Islet precursor cell (in vitro differentiated cells): ENCODE data around the gene PLEKHO2.

Experiments
- DNase-seq: peaks from one replicate; pipeline ENCODE4 v3.0.0-alpha.2; 2018

PLEKHO2 gene

GRCh38 chr15:64894395-64895056 is 52.8 kb downstream of the PLEKHO2 start:
- DNase-seq = no peak

GRCh38 chr15:64895285-64896065 is 53.8 kb downstream of the PLEKHO2 start:
- DNase-seq = no peak

GRCh38 chr15:64896371-64897069 is 54.8 kb downstream of the PLEKHO2 start:
- DNase-seq = no peak

DNA sequence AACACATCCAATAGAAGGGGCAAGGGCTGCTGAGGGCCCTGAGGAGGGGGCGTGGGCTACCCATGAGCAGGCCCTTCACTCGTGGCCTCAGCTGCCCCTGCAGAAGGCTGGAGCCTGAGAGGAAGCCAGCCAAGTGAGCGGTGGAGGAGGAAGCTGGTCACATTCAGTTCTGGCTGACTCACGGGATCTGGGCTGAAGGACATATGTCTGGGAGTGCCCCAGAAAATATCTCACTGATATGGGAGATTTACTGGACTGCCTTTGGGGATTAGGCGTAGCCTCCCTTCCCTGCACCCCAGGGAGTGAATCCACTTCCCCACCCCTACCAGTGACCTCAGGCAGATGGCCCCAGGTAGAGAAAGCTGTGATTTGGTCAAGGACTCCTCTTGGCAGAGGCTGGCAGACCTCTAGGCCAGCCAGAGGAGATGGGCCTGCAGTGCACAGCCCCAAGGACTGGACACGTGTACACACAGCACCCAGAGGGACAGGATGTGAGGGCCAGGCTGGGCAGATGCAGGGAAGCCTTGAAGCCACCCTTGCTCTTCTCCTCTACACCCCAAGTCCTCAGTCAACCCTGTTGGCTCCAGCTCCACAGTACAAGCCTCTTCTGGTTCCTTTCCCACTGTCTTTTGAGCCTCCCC is 55.8 kb downstream of the PLEKHO2 start:
- DNase-seq = peak; percentile 73

- DNase-seq = no peak
These were observed 56.7 kb downstream of the PLEKHO2 start for GRCh38 chr15:64898406-64898805.

- DNase-seq = no peak
These were observed 59.4 kb downstream of the PLEKHO2 start for GRCh38 chr15:64901141-64901540.

DNA sequence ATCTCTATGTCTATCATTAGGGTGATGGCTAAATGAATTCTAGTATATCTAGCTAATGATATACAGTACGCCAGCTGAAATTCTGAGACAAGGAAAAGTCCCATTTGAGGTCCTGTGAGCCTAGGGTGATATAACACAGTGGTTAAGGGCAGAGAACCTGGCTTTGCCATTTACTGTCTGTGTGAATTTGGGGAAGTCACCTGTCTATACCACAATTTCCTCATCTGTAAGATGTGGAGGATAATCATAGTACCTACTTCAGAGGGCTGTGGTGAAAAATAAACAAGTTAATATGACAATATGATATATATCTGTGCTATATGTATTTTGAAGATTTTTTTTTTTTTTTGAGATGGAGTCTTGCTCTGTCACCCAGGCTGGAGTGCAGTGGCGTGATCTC is 60.2 kb downstream of the PLEKHO2 start:
- no peak for DNase-seq

DNA sequence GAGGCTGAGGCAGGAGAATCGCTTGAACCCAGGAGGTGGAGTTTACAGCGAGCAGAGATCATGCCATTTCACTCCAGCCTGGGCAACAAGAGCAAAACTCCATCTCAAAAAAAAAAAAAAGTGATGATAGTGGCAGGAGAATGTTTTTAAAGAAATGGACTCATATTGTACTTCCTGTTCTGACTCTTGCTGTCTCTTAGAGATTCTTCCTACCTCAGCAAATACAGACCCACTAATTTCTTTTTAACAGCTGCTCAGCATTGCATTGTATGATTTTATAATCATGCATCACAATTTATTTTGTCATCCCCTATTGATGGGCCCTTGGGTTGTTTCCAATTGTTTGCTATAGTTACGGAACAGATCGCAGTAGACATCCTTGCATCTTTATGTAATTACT is 61.1 kb downstream of the PLEKHO2 start:
- DNase-seq = no peak

DNA sequence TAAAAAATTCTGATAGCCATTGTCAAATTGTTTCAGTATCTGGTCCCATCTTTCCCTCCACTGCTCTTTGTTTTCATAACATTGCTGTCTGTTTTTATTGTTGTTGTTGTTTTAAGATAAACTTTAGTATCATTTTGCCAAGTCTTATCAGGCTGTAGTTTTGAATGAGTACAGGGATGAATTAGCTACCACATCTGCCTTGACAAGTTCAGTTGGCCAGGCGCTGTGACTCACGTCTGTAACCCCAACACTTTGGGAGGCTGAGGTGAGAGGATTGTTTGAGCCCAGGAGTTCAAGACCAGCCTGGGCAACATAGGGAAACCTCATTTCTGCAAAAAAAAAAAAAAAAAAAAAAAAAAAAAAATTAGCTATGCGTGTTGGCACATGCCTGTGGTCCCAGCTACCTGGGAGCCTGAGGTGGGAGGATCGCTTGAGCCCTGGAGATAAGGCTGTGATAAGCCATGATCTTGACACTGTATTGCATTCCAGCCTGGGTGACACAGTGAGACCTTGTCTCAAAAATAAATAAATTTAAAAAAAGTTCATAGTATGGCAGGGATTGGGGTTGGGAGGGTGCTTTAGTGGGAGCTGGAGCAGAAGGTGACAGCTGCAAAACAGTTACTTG is 61.7 kb downstream of the PLEKHO2 start:
- no peak for DNase-seq

- DNase-seq = no peak
These were observed 62.5 kb downstream of the PLEKHO2 start for GRCh38 chr15:64904189-64904588.

- peak; percentile 97 for DNase-seq
These were observed 63.6 kb downstream of the PLEKHO2 start for GRCh38 chr15:64905119-64905831.

DNA sequence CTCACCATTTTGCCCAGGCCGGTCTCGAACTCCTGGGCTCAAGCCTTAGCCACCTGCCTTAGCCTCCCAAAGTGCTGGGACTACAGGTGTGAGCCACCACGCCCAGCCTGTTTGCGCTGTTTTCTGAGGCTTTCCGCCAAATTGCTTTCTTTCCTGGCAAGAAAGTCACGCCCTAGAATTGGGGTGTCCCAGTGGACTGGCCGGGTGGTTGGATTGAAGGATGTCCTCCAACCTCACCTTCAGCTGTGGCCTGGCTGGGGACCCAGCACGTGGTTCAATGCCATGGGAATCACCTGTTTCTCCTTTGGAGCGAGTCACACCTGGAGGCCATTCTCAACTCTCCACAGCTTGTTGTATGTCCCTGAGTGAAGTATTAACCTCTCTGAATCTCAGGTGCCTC is 64.2 kb downstream of the PLEKHO2 start:
- DNase-seq = no peak

DNA sequence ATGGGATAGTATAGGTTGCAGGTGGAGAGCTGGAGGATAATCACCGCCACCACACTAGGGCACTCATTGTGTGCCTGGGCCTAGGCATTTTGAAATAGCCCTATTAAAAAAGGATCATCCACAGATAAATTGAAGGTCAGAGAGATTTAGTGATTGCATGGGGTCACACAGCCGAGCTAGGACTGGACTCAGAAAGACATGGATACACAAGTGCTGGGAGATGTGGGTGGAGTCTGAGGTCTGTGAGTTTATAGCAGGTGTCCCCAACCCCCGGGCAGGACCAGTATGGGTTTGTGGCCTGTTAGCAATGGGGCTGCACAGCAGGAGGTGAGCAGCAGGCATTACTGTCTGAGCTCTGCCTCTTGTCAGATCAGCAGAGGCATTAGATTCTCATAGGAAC is 64.7 kb downstream of the PLEKHO2 start:
- DNase-seq = no peak

GRCh38 chr15:64907991-64908390 is 66.3 kb downstream of the PLEKHO2 start:
- DNase-seq = no peak

GRCh38 chr15:64909546-64909945 is 67.8 kb downstream of the PLEKHO2 start:
- no peak for DNase-seq

GRCh38 chr15:64911311-64912186 is 69.8 kb downstream of the PLEKHO2 start, which contains the start of gene ANKDD1A:
Gene ANKDD1A (plus strand): TSS chr15:64911902. CDS start chr15:64911931, 29 bp downstream.
- peak; percentile 91 for DNase-seq

DNA sequence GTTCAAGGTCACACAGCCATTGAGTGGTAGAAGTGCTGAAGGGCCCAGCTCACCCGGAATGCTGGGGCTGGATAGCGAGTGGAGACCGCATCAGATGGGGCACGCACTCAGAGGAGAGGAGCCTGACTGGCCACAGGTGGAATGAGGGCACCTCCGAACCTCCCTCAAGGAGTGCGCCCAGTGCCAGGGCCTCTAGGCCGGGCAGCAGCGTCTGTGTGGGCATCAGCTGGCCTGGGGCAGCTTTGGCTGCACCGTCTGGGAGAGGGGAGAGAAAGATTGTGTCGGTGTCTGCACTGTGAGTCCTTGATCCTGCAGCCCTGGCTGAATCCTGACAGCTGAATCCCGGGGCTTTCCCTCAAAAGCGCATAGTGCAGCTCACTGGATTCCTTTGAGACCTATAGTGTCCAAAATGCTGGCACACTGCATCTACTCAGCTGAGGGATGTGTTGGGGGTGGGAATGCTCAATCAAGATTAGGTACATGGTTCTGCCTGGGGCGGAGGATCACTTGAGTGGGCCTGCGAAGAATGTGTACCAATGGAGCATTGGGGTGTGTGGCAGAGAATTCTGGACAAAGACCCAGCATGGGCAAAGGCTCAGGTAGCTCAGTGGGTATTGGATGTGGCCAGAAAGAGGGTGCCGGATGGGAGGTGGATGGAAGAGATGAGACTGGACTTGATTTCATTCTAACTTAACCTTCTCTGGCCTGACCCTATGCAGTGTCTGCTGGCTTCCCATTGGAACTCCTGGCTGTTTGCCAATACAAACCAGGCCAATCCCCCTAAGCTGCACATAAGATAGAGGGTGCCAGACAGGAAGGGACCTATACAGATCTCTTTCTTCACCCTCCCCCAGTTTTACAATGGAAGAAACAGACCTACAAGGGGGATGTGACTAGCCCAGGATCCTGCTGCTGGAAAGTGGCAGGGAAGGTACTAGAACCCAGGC is 70.9 kb downstream of the PLEKHO2 start:
- peak; percentile 50 for DNase-seq

DNA sequence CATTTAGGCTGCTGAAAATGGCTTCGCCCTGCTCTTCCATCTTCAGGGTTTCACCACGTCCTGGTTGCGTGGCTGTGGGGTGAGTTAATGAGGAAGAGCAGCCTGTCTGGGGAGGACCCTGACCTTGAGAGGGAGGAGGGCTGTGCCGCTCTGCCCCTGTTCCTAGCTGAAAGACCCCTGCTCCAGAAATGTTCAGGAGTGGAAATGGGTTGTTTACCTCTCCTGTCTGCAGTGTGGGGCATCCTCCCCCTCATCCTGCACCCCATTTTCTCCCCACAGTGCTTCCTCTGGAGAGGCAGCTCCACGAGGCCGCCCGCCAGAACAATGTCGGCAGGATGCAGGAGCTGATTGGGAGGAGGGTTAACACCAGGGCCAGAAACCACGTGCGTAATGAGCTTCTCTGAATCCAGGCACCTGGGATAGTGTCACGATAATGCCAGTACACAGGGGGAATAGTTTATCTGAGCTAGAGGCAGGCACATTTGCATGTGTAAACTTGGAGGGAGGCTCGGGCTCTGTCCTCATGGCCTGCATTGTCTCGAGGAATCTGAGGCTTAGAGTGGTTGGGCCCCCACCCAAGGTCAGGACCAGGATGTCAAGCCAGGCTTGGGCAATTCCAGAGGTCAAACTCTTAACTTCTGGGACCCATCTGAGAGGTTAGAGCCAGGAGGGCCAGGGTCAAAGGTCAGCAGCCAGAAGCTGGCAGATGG is 74.0 kb downstream of the PLEKHO2 start:
- peak; percentile 45 for DNase-seq

DNA sequence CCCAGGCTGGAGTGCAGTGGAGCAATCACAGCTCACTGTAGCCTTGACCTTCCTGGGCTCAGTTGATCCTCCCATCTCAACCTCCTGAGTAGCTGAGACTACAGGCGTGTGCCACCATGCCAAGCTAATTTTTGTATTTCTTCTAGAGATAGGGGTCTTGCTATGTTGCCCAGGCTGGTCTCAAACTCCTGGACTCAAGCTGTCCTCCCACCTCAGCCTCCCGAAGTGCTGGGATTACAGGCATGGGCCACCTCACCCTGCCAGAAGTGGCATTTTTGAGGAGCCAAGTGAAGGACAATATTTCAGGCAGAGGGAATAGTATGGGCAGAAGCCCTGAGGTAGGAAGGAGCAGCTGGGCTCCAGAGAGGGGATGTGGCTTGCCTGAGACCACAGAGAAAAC is 74.7 kb downstream of the PLEKHO2 start:
- DNase-seq = no peak
